HG03378 (cell line): ENCODE measurements around the gene TMEM59L.

Source experiments
- ATAC-seq: cut with Tn5 transposase; IDR thresholded peaks from one replicate; pipeline ENCODE4 v1.9.1; 2021; ENCODE audit warnings: mild to moderate bottlenecking, moderate library complexity; ENCODE audit not compliant: unreplicated experiment

Gene TMEM59L

DNA sequence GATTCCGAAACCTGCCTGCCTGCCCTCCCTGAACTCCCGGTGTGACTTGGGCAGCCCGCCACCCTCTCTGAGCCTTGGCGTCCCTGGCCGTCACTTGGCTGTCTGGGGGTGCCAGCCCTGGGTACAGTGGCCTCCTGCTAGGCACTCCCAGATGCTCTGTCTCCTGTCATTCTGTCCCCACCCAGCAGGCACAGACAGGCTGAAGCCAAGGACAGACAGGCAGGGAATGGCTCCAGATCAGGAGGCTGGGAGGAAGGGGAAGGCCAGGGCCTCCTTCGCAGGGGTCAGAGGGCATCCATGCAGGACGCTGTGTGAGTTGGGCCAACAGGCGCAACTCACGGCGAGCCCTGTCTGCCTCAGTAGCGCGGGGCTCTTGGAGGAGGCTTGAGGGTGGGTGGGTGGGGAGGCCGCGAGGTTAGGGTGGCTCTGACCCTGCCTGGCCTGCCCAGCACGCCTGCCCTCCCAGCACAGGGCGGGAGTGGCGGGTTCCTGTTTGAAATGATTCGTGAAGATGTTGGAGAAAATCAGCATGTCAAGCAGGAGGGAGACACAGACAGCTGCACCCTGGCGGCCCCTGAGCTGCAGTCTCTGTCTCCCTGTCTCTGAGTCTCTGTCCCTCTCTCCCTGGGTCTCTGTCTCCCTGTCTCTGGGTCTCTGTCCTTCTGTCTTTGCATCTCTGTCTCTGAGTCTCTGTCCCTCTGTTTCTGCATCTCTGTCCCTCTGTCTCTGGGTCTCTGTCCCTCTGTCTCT is 43.8 kb downstream of the TMEM59L start:
- no peak for ATAC-seq

DNA sequence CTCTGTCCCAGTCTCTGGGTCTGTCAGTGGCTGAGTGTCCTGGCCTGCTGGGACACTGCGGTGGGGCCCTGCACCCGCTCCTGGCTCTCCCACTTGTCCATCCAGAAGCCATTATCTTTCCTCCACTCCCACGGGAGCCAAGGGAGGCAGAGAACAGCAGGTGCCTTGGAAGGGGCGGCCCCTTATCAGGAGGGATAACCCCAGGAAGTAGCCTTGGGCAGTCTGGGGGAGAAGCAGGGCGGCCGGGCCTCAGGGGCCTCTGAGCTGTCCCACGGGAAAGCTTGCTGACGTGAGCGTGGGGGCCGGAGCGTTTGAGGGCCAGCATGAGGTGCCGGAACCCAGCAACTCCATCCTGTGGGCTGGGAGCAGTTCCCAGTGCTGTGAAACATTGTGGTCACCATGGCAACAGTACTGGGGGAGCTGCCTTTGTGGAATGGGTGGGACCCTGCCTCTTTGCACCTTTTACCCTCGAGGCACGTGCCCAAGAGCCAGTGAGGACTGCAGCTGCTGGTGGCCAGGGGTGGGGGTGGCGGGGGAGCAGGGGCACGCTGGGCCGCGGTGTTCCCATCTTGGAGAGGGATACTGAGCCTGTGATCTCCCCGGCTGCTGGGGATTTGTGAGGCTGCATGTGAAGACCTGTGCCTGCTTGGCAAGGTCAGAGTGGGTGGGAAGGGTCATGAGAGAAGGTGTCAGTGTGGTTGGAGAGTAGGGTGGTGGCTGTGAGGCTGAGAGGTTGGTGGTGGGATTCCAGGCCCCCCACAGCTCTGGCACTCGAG is 45.1 kb downstream of the TMEM59L start:
- no peak for ATAC-seq

DNA sequence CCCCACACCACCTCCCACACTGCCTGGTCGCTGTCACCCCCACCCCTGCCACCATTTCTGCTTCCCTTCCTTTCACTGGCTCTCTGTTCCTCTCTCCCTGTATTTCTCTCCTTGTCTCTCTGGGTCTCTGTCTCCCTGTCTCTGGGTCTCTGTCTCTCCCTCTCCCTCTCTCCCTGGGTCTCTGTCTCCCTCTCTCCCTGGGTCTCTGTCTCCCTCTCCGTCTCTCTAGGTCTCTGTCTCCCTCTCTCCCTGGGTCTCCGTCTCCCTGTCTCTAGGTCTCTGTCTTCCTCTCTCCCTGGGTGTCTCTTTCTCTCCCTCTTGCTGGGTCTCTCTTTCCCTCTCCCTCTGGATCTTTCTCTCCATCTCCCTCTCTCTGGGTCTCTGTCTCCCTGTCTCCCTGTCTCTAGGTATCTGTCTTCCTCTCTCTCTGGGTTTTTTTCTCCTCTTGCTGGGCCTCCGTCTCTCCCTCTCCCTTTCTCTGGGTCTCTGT is 45.7 kb downstream of the TMEM59L start:
- ATAC-seq, result no peak

DNA sequence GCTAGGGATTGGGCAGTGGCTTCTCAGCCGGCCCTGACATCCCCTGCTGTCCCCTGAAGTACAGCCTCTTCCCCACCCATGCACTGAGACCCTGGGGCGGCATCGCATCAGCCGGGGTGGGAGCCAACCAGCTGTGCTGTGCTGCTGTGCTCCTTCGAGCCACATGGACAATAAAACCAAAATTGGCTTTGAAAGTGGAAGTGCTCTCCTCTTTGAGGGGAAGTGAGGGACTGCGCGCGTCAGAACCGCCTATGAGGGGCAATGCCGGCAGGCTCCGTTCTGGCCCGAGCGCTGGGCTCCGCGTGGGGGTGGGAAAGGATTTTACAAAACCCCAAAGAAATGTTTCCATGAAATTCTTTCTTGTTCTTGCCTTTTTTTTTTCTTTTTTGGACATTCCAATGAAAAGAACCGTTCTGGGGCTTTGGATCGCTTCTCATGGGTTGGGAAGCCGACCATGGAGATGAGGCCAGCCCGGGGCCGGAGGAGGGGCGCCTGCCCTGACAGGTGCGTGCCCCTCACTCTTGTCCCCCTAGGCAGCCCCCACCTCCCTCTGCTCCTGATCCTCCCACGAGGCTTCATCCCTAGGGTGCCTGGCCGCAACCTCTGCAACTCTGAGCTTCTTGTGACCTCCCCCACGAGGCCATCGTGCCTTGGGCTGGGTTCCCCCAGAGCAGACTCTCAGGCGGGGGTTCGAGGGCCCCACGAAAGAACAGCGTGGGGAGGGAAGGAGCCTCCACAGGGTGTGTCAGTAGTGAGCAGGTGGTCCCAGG is 46.8 kb downstream of the TMEM59L start:
- no peak for ATAC-seq

DNA sequence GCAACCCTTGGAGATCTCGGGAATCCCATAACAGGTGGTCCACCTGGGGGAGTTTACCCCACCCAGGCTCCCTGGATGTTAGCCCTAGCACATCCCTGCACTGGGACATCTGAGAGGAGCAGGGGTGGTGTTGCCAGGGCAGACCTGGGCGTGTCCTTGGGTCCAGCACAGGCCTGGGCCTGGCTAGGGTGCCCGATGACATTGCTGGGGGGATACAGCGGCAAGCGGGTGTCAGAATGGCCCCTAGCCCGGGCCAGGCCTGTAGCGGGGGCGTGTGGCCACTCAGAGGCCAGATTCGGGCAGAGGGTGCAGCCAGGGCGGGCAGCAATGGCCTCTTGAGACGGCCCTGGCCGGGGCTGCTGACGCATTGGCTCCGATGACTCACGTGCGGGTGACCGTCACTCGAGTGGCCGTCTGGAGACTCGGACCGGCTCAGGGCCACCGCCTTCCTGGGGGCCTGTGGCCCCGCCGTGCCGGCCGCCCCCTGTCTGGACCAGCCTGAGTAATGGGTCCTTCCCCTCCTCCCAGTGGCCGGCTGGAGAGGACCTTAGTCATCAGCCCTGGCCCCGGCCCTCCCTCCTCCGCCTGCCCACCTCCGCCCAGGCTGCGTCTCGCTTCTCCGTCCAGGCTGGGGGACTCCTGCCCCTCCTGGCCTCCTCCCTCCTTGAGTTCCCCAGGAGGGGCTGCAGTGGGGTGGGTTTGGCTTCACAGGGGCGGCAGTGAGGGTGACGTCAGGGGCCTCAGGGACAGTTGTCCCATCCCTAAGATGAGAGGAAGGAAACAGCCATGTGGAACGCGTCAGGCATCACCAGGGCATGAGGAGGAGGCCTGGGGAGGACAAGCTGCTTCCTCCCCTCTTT is 47.6 kb downstream of the TMEM59L start:
- ATAC-seq, result no peak

DNA sequence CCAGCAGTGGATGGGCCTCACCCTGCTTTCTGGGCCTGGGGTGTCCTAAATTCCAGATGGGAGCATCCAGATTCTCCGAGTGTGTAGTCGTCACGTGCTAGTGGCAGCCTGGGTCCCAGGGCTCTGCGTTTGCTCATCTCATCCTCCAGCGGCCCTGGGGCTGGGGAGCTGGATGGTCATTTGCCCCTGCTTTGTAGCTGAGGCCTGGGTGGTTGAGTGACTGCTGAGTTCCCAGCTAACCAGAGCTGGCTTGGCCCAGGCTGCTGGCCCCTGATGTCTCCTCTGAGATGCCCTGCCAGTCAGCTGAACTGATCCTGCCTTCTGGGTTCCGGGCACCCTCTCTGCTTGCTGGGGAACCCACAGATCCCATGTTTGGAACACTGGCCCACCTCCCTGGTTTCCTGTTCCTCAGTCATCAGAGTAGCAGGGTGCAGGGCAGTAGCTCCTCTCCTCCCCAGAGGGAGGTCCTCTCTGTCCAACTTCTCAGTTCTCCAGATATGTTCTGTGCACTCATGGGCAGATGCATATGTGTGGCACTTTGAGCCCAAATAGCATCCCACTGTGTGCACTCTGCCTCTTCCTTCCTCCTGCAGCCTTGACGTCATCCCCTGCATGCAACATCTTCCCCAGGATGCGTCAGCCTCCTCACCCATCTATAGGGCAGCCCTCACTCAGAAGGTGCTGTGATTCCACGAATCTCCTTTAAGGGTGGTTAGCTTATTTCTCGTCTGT is 48.4 kb downstream of the TMEM59L start:
- ATAC-seq, result no peak

DNA sequence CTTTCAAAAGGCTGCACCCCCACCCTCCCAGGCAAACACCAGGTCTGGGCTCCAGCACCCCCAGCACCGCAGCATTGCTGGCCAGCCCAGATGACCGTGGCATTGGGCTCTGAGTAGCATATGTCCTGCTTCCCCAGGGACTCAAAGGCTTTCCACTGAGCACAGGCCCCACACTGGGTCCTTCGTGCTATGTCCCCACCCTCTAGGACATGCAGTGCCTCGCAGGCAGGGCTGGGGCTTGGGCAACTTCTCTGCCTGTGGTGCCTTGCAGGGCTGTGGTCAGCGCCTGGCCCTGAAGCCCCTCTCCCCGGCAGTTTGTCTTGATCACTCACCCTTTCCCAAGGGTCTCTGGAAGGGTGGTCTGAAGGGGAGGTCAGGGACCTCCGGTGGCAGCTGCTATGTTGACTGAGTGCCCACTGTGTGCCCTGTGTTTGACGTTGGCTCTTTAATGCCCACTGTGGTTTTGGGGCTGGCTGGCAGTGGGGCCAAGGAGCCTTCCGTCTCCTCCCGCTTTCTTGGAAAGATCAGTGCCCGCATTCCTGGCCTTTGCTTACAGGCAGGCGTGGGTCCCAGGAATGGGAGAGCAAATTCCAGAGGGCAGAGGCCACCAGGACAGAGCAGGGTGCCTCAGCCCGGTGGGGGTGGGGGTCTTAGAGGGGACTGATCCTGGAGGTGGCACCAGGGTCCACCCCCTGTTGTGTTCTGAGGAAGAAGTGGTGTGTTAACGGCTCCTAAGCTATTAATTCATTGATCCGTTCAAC is 50.5 kb downstream of the TMEM59L start:
- no peak for ATAC-seq

DNA sequence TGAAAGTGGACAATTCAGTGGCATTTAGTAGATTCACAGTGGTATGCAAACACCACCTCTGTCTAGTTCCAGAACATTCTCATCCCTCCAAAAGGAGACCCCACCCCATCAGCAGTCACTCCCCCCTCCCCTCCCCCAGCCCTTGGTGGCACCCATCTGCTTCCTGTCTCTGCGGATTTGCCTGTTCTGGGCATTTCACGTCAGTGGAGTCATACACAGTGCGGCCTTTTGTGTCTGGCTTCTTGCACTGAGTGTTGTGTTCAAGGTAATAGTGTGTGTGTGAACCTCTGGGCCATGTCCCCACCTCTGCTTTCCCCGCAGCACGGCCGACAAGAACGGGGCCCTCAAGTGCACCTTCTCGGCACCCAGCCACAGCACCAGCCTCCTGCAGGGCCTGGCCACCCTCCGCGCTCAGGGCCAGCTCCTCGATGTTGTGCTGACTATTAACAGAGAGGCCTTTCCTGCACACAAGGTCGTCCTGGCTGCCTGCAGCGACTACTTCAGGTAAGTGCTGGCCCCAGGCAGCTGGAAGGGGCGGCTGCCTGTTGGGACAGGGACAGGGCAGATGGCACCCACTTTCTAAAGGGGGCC is 51.4 kb downstream of the TMEM59L start:
- no peak for ATAC-seq

DNA sequence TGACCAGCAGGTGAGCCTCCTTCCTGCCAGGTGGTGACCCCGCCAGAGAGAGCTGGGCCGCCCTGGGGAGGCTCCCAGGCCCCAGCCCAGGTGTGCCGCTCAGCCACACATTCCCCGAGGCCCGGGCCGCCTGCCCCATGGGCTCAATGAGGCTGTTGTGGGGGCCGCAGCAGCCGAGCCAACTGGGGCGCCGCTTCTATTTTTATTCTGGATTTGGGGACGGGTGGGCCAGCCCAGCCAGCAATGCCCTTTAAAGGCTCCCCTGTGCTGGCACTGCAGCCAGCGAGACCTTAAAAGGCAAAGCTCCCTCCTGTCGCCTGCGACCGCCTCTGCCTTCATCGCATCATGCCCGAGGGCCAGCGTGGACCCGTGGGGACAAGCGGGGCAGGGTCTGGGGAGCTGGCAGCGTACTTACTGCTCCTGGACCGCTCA is 53.1 kb downstream of the TMEM59L start:
- ATAC-seq, result no peak

DNA sequence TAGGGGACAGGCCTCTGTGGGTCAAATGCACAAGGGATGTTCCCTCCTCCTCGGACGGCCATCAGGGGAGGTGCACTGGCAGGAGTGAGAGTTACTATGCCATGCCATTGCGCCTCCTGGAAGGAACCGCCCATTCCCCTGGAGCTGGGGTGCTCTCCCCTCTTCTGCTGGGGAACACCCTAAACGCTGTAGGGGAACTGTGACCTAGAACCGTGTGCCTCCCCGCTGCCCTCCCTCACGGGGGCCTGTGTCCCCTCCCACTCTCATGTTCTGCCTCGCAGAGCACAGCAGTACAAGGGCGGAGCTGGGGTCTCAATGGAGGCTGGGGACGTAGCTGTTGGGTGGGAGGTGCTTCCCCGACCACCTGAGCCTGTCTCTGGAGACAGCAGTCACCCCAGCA is 53.6 kb downstream of the TMEM59L start:
- no peak for ATAC-seq

DNA sequence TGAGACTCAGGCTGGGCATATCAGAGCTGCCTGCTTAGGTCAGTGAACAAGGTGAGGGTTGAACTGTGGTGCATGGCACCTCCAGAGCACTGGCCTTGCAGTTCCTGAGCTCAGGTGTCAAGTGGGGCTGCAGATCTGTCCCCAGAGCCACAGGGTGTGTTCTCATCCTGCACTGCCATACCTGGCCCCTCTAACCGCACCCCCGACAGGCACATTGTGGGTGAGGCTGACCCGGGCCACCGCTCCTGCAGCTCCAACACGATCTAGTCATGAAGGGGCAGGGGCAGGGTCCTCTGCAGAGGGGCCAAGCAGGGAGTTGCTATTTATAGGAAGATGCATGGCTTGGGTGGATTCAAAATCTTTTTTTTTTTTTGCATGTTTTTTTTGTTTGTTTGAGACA is 54.1 kb downstream of the TMEM59L start:
- no peak for ATAC-seq

DNA sequence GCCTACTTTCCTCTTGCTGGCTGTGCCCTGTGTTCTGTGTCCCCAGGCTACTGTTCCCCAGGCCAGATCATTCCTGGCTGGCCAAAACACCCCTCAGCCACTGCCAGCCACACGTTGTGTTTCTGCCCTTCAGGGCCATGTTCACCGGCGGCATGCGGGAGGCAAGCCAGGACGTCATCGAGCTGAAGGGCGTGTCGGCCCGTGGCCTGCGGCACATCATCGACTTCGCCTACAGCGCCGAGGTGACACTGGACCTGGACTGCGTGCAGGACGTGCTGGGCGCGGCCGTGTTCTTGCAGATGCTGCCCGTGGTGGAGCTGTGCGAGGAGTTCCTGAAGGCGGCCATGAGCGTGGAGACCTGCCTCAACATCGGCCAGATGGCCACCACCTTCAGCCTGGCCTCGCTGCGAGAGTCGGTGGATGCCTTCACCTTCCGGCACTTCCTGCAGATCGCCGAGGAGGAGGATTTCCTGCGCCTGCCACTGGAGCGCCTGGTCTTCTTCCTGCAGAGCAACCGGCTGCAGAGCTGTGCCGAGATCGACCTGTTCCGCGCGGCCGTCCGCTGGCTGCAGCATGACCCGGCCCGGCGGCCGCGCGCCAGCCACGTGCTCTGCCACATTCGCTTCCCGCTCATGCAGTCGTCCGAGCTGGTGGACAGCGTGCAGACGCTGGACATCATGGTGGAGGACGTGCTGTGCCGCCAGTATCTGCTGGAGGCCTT is 55.0 kb downstream of the TMEM59L start:
- ATAC-seq, result no peak

DNA sequence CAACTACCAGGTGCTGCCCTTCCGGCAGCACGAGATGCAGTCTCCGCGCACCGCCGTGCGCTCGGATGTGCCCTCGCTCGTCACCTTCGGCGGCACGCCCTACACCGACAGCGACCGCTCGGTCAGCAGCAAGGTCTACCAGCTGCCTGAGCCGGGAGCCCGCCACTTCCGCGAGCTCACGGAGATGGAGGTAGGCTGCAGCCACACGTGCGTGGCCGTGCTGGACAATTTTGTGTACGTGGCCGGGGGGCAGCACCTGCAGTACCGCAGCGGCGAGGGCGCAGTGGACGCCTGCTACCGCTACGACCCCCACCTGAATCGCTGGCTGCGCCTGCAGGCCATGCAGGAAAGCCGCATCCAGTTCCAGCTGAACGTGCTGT is 55.6 kb downstream of the TMEM59L start:
- no peak for ATAC-seq

DNA sequence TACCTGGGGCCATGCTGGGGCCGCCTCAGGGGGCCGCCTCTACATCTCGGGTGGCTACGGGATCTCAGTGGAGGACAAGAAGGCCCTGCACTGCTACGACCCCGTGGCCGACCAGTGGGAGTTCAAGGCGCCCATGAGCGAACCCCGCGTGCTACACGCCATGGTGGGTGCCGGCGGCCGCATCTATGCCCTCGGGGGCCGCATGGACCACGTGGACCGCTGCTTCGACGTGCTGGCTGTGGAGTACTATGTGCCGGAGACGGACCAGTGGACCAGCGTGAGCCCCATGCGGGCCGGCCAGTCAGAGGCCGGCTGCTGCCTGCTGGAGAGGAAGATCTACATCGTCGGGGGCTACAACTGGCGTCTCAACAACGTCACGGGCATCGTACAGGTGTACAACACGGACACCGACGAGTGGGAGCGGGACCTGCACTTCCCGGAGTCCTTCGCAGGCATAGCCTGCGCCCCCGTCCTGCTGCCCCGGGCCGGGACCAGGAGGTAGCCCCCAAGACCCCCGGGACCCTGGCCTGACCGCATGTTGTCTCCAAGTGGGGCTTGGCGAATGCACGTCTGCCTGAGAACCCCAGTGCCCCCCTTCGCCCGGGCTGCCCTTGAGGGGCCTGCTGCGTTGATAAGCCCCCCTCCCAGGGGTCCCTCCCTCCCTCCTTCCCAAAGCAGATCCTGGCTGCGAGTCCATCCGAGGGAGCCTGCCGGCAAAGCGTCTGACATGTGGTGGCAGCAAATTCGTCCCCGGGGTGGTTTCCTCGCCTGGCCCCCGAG is 56.3 kb downstream of the TMEM59L start:
- ATAC-seq, result no peak

DNA sequence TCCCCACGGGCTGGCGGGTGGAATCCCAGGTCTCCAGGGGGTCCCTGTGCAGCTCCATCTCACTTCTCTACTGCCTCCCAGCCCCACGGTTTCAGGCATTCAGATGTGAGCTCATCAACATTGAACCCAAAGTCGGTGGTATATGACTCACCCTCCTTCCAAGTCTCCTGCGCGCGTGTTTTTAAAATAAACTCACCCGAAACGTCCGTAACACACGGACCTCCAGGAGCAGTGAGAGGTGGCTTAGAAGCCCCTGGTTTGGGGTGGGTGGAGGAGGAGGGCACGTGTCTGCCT is 56.8 kb downstream of the TMEM59L start:
- no peak for ATAC-seq

DNA sequence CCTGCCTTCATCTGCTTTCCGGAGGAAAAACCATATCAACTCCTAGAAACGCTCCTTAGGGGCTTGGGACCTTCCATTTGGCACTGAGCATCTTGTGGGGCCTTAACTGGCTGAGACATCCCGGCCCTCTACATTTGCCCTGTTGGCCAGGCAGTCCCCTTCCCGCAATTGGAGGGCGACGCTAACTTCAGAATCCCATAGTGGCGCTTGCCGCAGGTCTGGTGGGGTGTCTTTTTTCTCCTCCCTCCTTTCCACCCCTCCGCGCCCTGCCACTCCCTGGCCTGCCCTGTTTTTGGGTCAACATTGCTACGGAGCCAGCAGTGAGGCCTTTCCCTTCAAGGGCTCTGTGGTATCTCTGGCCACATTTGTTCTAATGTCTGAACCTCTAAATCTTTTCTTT is 57.2 kb downstream of the TMEM59L start:
- no peak for ATAC-seq

DNA sequence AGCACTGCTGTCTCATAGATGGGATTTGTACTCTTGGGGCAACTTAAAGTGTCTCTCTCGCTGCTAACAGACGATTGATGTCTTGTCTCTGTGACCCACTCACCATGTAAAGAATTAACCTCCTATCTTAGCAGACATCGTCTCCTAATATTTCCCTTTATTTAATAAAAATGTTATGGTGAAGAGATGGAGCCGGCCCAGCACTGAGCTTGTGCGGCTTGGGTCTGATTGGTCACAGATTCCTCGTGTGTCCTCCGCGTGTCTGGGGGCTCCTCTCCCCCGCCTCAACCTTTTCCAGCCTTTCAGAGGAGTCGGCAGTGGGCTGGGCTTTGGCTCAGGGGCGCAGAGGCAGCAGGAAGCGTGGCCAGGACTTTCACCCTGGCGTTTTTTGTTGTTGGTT is 57.6 kb downstream of the TMEM59L start:
- ATAC-seq, result no peak
